GM18873 (cell line): ENCODE results near the gene LRIT3.

ENCODE experiments used
- ATAC-seq: cut with Tn5 transposase; IDR thresholded peaks from one replicate; pipeline ENCODE4 v1.9.1; 2021; ENCODE audit warnings: mild to moderate bottlenecking, moderate library complexity, moderate number of reproducible peaks; ENCODE audit not compliant: unreplicated experiment, low FRiP score

The LRIT3 gene

DNA sequence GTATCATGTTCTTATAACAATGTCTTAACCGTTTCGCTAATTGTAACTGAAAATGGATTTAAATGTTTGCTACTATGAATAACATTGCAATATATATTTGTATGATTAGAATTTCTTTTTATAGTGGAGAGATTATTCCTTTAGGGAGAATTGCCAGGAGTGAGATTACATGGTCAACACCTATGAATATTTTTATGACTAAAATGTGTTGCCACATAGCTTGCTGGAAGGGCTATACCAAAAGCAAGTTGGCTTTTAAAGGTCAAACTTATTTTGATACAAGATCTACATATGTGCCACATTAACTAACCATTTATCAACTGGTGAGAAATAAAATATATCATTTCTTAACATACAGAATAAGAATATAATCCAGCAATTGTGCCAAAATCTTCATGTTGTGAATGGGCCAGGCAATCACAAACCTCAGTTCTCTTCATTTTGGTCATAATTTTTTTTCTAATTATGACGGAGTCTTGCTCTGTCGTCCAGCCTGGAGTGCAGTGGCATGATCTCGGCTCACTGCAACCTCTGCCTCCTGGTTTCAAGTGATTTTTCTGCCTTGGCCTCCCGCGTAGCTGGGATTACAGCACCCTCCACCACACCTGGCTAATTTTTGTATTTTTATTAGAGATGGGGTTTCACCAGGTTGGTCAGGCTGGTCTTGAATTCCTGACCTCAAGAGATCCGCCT lies 54.8 kb downstream of the LRIT3 start:
- no peak for ATAC-seq

- no peak for ATAC-seq
These were observed 60.8 kb downstream of the LRIT3 start for GRCh38 chr4:109908731-109909130.

DNA sequence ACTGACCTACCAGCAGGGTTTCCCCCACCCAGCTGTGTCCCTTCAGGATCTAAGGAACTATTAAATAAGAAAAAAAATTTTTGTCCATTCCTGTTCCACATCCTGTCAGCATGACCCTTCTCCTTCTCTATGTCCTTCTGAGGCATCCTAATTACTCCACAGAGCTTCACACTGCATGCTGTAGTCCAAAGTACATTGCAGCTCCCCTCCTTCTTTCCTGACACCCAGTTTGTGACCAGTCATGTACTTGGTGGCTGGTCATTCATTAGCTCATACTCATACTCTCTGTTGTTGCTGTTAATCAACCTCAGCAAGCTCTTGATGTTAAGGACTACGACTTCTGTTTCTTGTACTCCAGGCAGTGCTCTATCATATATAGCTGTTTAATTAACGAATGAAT lies 62.3 kb downstream of the LRIT3 start:
- ATAC-seq: no peak

DNA sequence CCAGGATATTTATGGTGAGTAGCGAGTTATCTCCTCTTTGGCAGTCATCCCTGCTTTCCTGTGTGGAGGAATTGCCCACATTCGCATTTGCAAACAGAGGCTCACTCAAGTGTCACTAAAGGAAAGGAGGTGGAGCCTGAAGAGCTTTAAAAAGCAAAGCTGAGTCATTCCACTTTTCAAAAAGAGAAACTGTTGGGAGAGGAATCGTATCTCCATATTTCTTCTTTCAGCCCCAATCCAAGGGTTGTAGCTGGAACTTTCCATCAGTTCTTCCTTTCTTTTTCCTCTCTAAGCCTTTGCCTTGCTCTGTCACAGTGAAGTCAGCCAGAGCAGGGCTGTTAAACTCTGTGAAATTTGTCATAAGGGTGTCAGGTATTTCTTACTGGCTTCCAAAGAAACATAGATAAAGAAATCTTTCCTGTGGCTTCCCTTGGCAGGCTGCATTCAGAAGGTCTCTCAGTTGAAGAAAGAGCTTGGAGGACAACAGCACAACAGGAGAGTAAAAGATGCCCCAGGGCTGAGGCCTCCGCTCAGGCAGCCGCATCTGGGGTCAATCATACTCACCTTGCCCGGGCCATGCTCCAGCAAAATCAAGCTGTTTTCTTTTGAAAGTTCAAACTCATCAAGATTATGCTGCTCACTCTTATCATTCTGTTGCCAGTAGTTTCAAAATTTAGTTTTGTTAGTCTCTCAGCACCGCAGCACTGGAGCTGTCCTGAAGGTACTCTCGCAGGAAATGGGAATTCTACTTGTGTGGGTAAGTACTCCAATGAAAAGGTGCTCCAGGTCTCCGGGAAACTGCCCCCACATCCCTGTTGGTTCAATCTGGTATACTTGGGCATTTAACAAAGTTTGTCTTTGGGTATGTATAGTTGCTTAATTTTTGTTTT lies 65.0 kb downstream of the LRIT3 start, which contains the start of gene EGF:
Gene EGF (plus strand): TSS at position 178 of the 890 bp plus-strand sequence. CDS start 453 bp downstream, at position 631.
- ATAC-seq: no peak

- ATAC-seq: no peak
These were observed 65.8 kb downstream of the LRIT3 start for GRCh38 chr4:109913596-109914241.

DNA sequence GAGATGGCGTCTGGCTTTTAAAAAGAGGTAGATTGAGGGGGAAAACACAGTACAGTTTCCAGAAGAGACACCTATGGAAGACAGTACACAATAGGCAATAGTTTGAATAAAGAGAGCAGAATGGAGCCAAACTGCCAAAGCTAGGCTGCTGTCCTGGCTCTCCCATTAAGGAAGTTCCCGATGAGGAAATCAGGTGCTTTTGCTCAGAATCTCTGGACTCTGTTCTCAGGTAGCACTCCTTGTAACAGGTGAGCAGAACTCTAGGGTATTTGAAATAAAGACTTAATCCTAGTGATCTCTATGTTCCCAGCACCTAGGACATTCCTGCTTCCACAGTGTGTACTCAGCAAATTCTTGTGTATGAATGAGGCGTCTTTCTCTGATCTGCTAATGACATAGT lies 66.4 kb downstream of the LRIT3 start:
- ATAC-seq: no peak

DNA sequence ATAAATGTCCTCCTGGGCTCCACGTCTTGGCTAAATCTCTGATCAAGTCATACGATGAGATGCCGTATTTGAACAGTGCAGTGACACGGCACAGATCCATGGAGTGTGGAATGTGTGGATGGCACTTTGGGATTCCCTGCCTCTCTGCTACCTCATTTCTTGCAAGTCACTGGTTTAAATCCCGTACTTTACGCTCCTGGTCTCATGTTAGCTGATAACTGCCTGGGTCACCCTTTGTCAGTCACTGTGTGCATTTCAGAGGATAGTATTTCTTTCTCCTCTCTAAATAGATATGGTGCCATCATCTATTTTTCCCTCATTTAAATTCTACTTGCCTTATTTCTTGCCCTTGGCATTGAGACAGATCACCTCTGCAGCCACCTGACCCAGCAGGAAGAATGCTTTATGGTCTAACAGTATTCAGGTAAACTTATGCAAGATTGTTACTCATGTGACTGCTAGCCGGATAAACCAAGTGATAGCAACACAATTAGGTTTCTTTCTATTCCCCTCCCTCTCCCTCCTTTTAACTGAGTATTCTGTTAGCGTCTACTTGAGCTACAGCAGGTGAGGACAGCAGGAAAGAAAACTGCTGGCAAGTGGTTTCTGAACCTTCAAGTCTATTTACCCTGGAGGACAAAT lies 67.6 kb downstream of the LRIT3 start:
- ATAC-seq: no peak

DNA sequence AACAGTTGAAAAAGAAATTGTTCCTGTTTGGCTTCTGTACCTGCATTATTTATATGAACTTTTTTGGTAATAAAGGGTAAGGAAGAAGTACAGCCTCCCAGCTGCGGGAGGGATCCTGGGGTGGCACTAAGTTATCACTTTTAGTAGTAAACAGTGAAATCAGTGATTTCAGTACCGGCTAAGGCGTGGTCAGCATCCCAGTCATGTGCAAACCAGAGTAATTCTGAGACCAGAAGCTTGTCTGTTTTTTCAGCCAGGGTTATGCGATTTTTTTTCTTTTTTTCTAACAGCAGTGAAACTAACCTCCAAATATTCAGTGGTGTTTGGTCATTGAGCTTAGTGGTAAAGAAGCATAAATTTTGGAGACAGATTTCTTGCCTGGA lies 68.1 kb downstream of the LRIT3 start:
- ATAC-seq: no peak

DNA sequence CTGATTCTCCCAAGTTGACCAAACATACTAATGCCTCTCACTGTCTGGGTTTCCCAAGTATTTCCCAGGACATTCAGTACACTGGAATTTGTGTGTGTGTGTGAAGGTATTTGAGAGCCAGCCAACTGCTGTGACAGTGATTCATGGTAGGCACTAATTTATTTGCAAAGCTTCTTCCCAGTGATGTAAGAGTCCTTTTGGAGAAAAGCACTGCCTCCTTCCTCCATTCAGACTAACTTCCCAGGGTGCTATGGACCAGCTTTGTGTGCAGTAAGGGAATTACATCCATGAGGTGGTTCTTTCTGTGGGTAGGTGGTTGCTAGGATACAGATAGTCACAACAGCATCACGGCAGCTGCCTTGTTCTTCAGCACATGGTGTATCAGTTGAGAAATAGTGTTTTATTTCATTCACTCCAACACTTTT lies 73.5 kb downstream of the LRIT3 start:
- no peak for ATAC-seq
